Stimulated activated memory B cell treated with anti-CD40 and anti-IgM and Interleukin-4, amounts not matched to agents 10 μg/mL and 1 μg/mL and 100 μg/mL, for 72 hours (primary cell): Measurements from ENCODE around the gene CYP2B6.
"Not testable (repeated sequence)": the region's sequence is repeated elsewhere in the genome, so short reads cannot be mapped to it uniquely, and the experiment has no call there.

Source experiments
- ATAC-seq: fragments of 150-1000 bp; cut with Tn5 transposase; 2 replicates; pipeline ENCODE4 v1.10.0; 2021
- H3K27ac Mint-ChIP-seq: one replicate; pipeline ENCODE4 v1.8.0; 2022; ENCODE audit warnings: mild to moderate bottlenecking, mixed read lengths
- H3K27me3 Mint-ChIP-seq: one replicate; pipeline ENCODE4 v1.8.0; 2022; ENCODE audit warnings: mixed read lengths
- H3K36me3 Mint-ChIP-seq: one replicate; pipeline ENCODE4 v1.8.0; 2022; ENCODE audit warnings: mixed read lengths
- H3K4me1 Mint-ChIP-seq: one replicate; pipeline ENCODE4 v1.8.0; 2022; ENCODE audit warnings: mixed read lengths
- H3K4me3 Mint-ChIP-seq: one replicate; pipeline ENCODE4 v1.8.0; 2022; ENCODE audit warnings: mild to moderate bottlenecking, moderate library complexity, mixed read lengths
- H3K9me3 Mint-ChIP-seq: one replicate; pipeline ENCODE4 v1.8.0; 2022; ENCODE audit warnings: mixed read lengths

Gene CYP2B6

GRCh38 chr19:40969721-40970120 is 21.4 kb upstream of the CYP2B6 start:
- not testable (repeated sequence) for H3K27ac Mint-ChIP-seq, H3K36me3 Mint-ChIP-seq, ATAC-seq, H3K4me3 Mint-ChIP-seq, H3K4me1 Mint-ChIP-seq, H3K9me3 Mint-ChIP-seq
- peaks cover 30% of the 10 kb centered on the region for H3K27me3 Mint-ChIP-seq

- H3K27ac Mint-ChIP-seq, H3K4me1 Mint-ChIP-seq: not testable (repeated sequence)
Observed at GRCh38 chr19:40970396-40971345, 20.4 kb upstream of the CYP2B6 start.

GRCh38 chr19:40974633-40975037 is 16.4 kb upstream of the CYP2B6 start:
- no peak overlapping the region for H3K4me3 Mint-ChIP-seq

More at GRCh38 chr19:40970396-40971345, 20.4 kb upstream of the CYP2B6 start:
- H3K27me3 Mint-ChIP-seq = peaks cover 38% of the 10 kb centered on the region
- H3K36me3 Mint-ChIP-seq, H3K9me3 Mint-ChIP-seq, H3K4me3 Mint-ChIP-seq, ATAC-seq: not testable (repeated sequence)

GRCh38 chr19:40976134-40976533 is 14.9 kb upstream of the CYP2B6 start:
- Mint-ChIP-seq H3K9me3 (peaks cover 7% of the 10 kb centered on the region), H3K27me3 (peaks cover 76% of the 10 kb centered on the region), H3K4me1 (no peaks in the 10 kb centered on the region), H3K27ac (no peak overlapping the region), H3K36me3 (no peaks in the 10 kb centered on the region), H3K4me3 (no peak overlapping the region)
- ATAC-seq = no peak

More at GRCh38 chr19:40974633-40975037, 16.4 kb upstream of the CYP2B6 start:
- H3K36me3 Mint-ChIP-seq = no peaks in the 10 kb centered on the region
- ATAC-seq = peak; percentile 64
- peaks cover 76% of the 10 kb centered on the region for H3K27me3 Mint-ChIP-seq
- no peaks in the 10 kb centered on the region for H3K4me1 Mint-ChIP-seq
- no peak overlapping the region for H3K27ac Mint-ChIP-seq
- H3K9me3 Mint-ChIP-seq = peaks cover 6% of the 10 kb centered on the region

- H3K9me3 Mint-ChIP-seq = peaks cover 7% of the 10 kb centered on the region
- no peaks in the 10 kb centered on the region for H3K36me3 Mint-ChIP-seq
- H3K4me3 Mint-ChIP-seq = no peak overlapping the region
- no peaks in the 10 kb centered on the region for H3K4me1 Mint-ChIP-seq
- no peak for ATAC-seq
- H3K27me3 Mint-ChIP-seq = peaks cover 75% of the 10 kb centered on the region
- no peak overlapping the region for H3K27ac Mint-ChIP-seq
Observed at GRCh38 chr19:40976724-40977123, 14.4 kb upstream of the CYP2B6 start.

- not testable (repeated sequence) for H3K27ac Mint-ChIP-seq, H3K9me3 Mint-ChIP-seq, H3K4me1 Mint-ChIP-seq, H3K36me3 Mint-ChIP-seq, H3K4me3 Mint-ChIP-seq, ATAC-seq
- peaks cover 83% of the 10 kb centered on the region for H3K27me3 Mint-ChIP-seq
Observed at GRCh38 chr19:40979759-40980158, 11.3 kb upstream of the CYP2B6 start.

- H3K27me3 Mint-ChIP-seq = peaks cover 74% of the 10 kb centered on the region
- H3K4me3 Mint-ChIP-seq, ATAC-seq, H3K36me3 Mint-ChIP-seq, H3K9me3 Mint-ChIP-seq, H3K27ac Mint-ChIP-seq, H3K4me1 Mint-ChIP-seq: not testable (repeated sequence)
Observed at GRCh38 chr19:40980743-40981442, 10.2 kb upstream of the CYP2B6 start.

- H3K4me1 Mint-ChIP-seq = no peaks in the 10 kb centered on the region
- H3K36me3 Mint-ChIP-seq = no peaks in the 10 kb centered on the region
- ATAC-seq = no peak
- H3K9me3 Mint-ChIP-seq = peaks cover 10% of the 10 kb centered on the region
- no peak overlapping the region for H3K4me3 Mint-ChIP-seq
- H3K27ac Mint-ChIP-seq = no peak overlapping the region
- H3K27me3 Mint-ChIP-seq = peaks cover 73% of the 10 kb centered on the region
Observed at GRCh38 chr19:40981591-40981990, 9.5 kb upstream of the CYP2B6 start.

GRCh38 chr19:40982594-40983101 is 8.4 kb upstream of the CYP2B6 start:
- H3K36me3 Mint-ChIP-seq = peaks cover under 1% of the 10 kb centered on the region
- peaks cover 73% of the 10 kb centered on the region for H3K27me3 Mint-ChIP-seq
- H3K4me1 Mint-ChIP-seq = no peaks in the 10 kb centered on the region
- H3K27ac Mint-ChIP-seq = no peak overlapping the region
- no peak for ATAC-seq
- H3K4me3 Mint-ChIP-seq = no peak overlapping the region
- H3K9me3 Mint-ChIP-seq = peaks cover 9% of the 10 kb centered on the region

GRCh38 chr19:40989453-40989852 is 1.6 kb upstream of the CYP2B6 start:
- H3K27ac Mint-ChIP-seq = no peak overlapping the region
- H3K4me1 Mint-ChIP-seq = no peaks in the 10 kb centered on the region
- H3K9me3 Mint-ChIP-seq = peaks cover 13% of the 10 kb centered on the region
- no peak overlapping the region for H3K4me3 Mint-ChIP-seq
- H3K36me3 Mint-ChIP-seq = peaks cover 6% of the 10 kb centered on the region
- no peak for ATAC-seq
- H3K27me3 Mint-ChIP-seq = peaks cover 42% of the 10 kb centered on the region

GRCh38 chr19:40995355-40995754 is 4.3 kb downstream of the CYP2B6 start:
- Mint-ChIP-seq H3K4me1 (no peaks in the 10 kb centered on the region), H3K27me3 (no peaks in the 10 kb centered on the region), H3K36me3 (no peaks in the 10 kb centered on the region), H3K4me3 (no peak overlapping the region), H3K9me3 (peaks cover 5% of the 10 kb centered on the region), H3K27ac (no peak overlapping the region)
- no peak for ATAC-seq

GRCh38 chr19:40999018-40999417 is 7.9 kb downstream of the CYP2B6 start:
- H3K4me1 Mint-ChIP-seq, H3K36me3 Mint-ChIP-seq, H3K4me3 Mint-ChIP-seq, H3K27me3 Mint-ChIP-seq, ATAC-seq, H3K27ac Mint-ChIP-seq, H3K9me3 Mint-ChIP-seq: not testable (repeated sequence)

- Mint-ChIP-seq H3K27me3 (peaks cover 23% of the 10 kb centered on the region), H3K36me3 (no peaks in the 10 kb centered on the region), H3K27ac (no peak overlapping the region), H3K9me3 (peaks cover 6% of the 10 kb centered on the region), H3K4me1 (no peaks in the 10 kb centered on the region), H3K4me3 (no peak overlapping the region)
- ATAC-seq = no peak
Observed at GRCh38 chr19:41000310-41000737, 9.2 kb downstream of the CYP2B6 start.

- Mint-ChIP-seq H3K4me1 (no peaks in the 10 kb centered on the region), H3K36me3 (no peaks in the 10 kb centered on the region), H3K4me3 (no peak overlapping the region), H3K27me3 (peaks cover 29% of the 10 kb centered on the region), H3K27ac (no peak overlapping the region), H3K9me3 (peaks cover 6% of the 10 kb centered on the region)
- no peak for ATAC-seq
Observed at GRCh38 chr19:41001243-41001971, 10.3 kb downstream of the CYP2B6 start.

- not testable (repeated sequence) for H3K36me3 Mint-ChIP-seq
Observed at GRCh38 chr19:41003656-41004055, 12.6 kb downstream of the CYP2B6 start.

More at GRCh38 chr19:41003656-41004055, 12.6 kb downstream of the CYP2B6 start:
- not testable (repeated sequence) for ATAC-seq, H3K4me3 Mint-ChIP-seq, H3K27ac Mint-ChIP-seq, H3K4me1 Mint-ChIP-seq, H3K9me3 Mint-ChIP-seq
- peaks cover 40% of the 10 kb centered on the region for H3K27me3 Mint-ChIP-seq
